KMS-11 (cell line): ENCODE measurements around the gene ZSCAN18.

Source experiments
- H2AFZ ChIP-seq: fragments of 200-600 bp; sonication (generic); 2 replicates; pipeline ENCODE4 v1.6.1; 2016; ENCODE audit warnings: antibody characterized with exemption, mixed run types, low read depth
- H3K27ac ChIP-seq: fragments of 200-600 bp; sonication (generic); 2 replicates; pipeline ENCODE4 v1.6.1; 2016; ENCODE audit warnings: mild to moderate bottlenecking, mixed run types
- H3K27me3 ChIP-seq: fragments of 200-600 bp; sonication (generic); 2 replicates; pipeline ENCODE4 v1.6.1; 2017; ENCODE audit warnings: mild to moderate bottlenecking, low read depth, mixed run types, moderate library complexity; ENCODE audit not compliant: insufficient read depth
- H3K36me3 ChIP-seq: fragments of 200-600 bp; sonication (generic); 2 replicates; pipeline ENCODE4 v1.6.1; 2017; ENCODE audit warnings: mild to moderate bottlenecking, mixed run types; ENCODE audit not compliant: insufficient read depth
- H3K4me1 ChIP-seq: fragments of 200-600 bp; sonication (generic); 2 replicates; pipeline ENCODE4 v1.6.1; 2016; ENCODE audit warnings: mild to moderate bottlenecking, low read depth, mixed run types; ENCODE audit not compliant: poor library complexity, severe bottlenecking
- H3K4me2 ChIP-seq: fragments of 200-600 bp; sonication (generic); 2 replicates; pipeline ENCODE4 v1.7.0; 2016; ENCODE audit warnings: mild to moderate bottlenecking, mixed run types
- H3K4me3 ChIP-seq: fragments of 200-600 bp; sonication (generic); IDR thresholded peaks from 2 replicates; pipeline ENCODE4 v1.6.1; 2017; ENCODE audit warnings: low read depth, low read length, mixed read lengths; ENCODE audit not compliant: insufficient read depth
- H3K79me2 ChIP-seq: fragments of 200-600 bp; sonication (generic); 2 replicates; pipeline ENCODE4 v1.6.1; 2016; ENCODE audit warnings: low read depth, mixed run types; ENCODE audit not compliant: insufficient read depth
- H3K9ac ChIP-seq: fragments of 200-600 bp; sonication (generic); 2 replicates; pipeline ENCODE4 v1.6.1; 2016; ENCODE audit warnings: mild to moderate bottlenecking, mixed run types
- H4K20me1 ChIP-seq: fragments of 200-600 bp; sonication (generic); 2 replicates; pipeline ENCODE4 v1.6.1; 2016; ENCODE audit warnings: mild to moderate bottlenecking, mixed run types; ENCODE audit not compliant: insufficient read depth
- TF ChIP-seq, protein P1 (sequence below): fragments of 200-600 bp; sonication (generic); conservative IDR thresholded peaks from 2 replicates; pipeline ENCODE4 v1.6.1; 2017; ENCODE audit warnings: low read depth, mild to moderate bottlenecking, antibody characterized with exemption, low read length, moderate library complexity, mixed read lengths

ZSCAN18 gene

DNA sequence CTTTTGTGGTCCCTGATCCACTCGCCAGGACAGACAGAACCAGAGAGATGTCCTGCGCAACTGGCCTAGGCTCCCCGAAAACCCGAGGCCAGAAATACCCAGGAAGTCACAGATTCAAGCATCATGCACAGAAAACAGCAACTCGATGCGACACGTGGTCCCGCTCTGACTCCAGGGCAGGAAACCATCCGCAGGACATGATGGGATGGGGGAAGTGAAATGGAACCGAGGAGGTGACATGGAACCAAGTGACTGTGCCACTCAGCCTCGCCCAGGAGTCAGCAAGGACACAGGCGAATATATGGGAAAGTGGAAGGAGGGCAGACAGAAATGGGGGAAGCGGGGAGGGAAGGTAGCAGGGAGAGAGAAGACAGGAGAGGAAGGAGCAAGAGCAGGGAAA is 1.1 kb downstream of the ZSCAN18 start:
- Histone ChIP-seq H4K20me1 (no peaks in the 10 kb centered on the region), H2AFZ (no peak overlapping the region), H3K79me2 (no peaks in the 10 kb centered on the region), H3K36me3 (no peaks in the 10 kb centered on the region), H3K4me2 (no peak overlapping the region), H3K4me1 (no peaks in the 10 kb centered on the region), H3K27me3 (no peaks in the 10 kb centered on the region), H3K4me3 (no peak overlapping the region), H3K9ac (no peak overlapping the region), H3K27ac (no peak overlapping the region)
- TF ChIP-seq, protein P1, sequence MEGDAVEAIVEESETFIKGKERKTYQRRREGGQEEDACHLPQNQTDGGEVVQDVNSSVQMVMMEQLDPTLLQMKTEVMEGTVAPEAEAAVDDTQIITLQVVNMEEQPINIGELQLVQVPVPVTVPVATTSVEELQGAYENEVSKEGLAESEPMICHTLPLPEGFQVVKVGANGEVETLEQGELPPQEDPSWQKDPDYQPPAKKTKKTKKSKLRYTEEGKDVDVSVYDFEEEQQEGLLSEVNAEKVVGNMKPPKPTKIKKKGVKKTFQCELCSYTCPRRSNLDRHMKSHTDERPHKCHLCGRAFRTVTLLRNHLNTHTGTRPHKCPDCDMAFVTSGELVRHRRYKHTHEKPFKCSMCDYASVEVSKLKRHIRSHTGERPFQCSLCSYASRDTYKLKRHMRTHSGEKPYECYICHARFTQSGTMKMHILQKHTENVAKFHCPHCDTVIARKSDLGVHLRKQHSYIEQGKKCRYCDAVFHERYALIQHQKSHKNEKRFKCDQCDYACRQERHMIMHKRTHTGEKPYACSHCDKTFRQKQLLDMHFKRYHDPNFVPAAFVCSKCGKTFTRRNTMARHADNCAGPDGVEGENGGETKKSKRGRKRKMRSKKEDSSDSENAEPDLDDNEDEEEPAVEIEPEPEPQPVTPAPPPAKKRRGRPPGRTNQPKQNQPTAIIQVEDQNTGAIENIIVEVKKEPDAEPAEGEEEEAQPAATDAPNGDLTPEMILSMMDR: no peak

GRCh38 chr19:58095328-58095727 is 2.7 kb downstream of the ZSCAN18 start:
- Histone ChIP-seq H3K27ac (no peak overlapping the region), H3K4me3 (no peak overlapping the region), H3K79me2 (no peaks in the 10 kb centered on the region), H2AFZ (no peak overlapping the region), H3K4me2 (no peak overlapping the region), H3K27me3 (no peaks in the 10 kb centered on the region), H3K9ac (no peak overlapping the region), H3K36me3 (no peaks in the 10 kb centered on the region), H3K4me1 (no peaks in the 10 kb centered on the region), H4K20me1 (no peaks in the 10 kb centered on the region)
- TF ChIP-seq, protein P1: no peak

DNA sequence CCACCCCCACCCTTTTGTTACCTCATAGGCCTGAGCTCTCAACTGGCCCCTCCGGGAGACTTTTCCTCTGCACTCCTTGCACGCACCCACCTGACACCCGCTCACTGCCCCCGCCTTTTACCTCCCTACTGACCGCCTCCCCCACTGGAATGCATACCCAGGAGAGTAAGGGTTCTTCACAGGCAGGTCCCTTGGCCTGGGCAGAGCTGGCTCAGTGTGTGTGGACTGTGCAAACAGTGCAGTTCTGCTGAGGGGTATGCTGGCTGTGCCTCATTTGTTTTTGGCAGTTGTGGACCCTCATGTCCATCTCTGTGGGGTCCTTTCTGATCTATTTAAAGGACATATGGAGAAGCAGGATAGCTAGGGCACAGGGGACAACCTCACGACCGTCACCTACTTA is 5.0 kb downstream of the ZSCAN18 start:
- Histone ChIP-seq H3K4me1 (no peaks in the 10 kb centered on the region), H3K4me2 (no peak overlapping the region), H3K27me3 (no peaks in the 10 kb centered on the region), H3K27ac (no peak overlapping the region), H4K20me1 (no peaks in the 10 kb centered on the region), H3K79me2 (no peaks in the 10 kb centered on the region), H3K4me3 (no peak overlapping the region), H3K9ac (no peak overlapping the region), H3K36me3 (no peaks in the 10 kb centered on the region), H2AFZ (no peak overlapping the region)
- TF ChIP-seq, protein P1: no peak

DNA sequence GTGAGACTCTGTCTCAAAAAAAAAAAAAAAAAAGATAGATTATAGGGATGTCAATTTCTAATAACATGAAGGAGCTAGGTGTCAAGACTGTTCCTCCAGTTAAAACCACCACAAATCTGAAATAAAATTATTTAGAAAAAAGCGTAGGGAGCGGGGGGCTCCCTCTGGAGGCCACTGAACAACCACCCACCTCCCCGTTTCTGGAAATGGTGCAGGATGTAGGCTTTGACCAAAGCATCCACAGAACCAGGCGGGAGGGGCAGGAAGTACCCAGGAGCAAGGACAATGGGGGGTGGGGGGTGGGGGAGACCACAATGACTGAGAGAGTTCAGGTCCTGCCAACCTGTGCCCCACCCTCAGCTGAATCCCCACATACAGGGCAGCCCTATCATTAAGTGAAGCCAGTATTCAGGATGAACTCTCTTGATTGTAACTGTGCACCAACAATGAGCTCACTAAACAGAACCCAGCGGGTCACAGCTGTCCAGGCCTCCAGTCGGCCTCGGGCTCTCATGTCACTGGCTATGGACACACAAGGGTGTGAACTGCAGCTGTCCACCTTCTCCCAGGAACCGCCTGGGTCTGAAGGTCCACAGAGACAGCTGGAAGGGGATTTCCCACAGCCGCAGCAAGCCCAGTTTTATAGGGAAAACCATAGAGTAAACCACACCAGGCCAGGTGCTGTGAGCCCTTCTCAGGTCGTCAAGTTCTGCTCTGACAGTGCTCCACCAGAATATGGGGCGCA is 6.6 kb downstream of the ZSCAN18 start:
- H3K4me1 ChIP-seq: no peaks in the 10 kb centered on the region
- no peak overlapping the region for H3K9ac ChIP-seq
- H4K20me1 ChIP-seq: no peaks in the 10 kb centered on the region
- no peak overlapping the region for H3K4me2 ChIP-seq
- no peaks in the 10 kb centered on the region for H3K79me2 ChIP-seq
- no peak overlapping the region for H2AFZ ChIP-seq
- no peak overlapping the region for H3K27ac ChIP-seq
- no peaks in the 10 kb centered on the region for H3K27me3 ChIP-seq
- TF ChIP-seq, protein P1: no peak
- H3K4me3 ChIP-seq: no peak overlapping the region
- no peaks in the 10 kb centered on the region for H3K36me3 ChIP-seq
